Stomach (tissue), 9 donors: ENCODE results near the gene STAT1. TPM values are rescaled to one million over a fixed set of nuclear protein-coding genes. Genes with fewer than 3 reads are reported as not detected.

Source experiments
- DNase-seq, 2 donors: peaks; one replicate each; pipeline versions ENCODE4 v3.0.0 to v3.0.0-alpha.2; 2013 to 2019
- H3K27ac ChIP-seq, 5 donors: fragments of 200-600 bp in 4 of 5; sonication (generic) in 4 of 5; one replicate each; pipeline ENCODE4 v1.5.1; 2013 to 2019; ENCODE audit warnings: mild to moderate bottlenecking in 1 of 5, moderate library complexity in 1 of 5
- H3K27me3 ChIP-seq, 3 donors: fragments of 200-600 bp; sonication (generic); one replicate each; pipeline ENCODE4 v1.5.1; 2017 to 2019; ENCODE audit warnings: mixed run types in 1 of 3
- H3K36me3 ChIP-seq, 4 donors: fragments of 200-600 bp; sonication (generic); 1 replicate in 3 of 4; 2 replicates in 1 of 4; pipeline ENCODE4 v1.5.1; 2016 to 2019
- H3K4me1 ChIP-seq, 4 donors: fragments of 200-600 bp; sonication (generic); one replicate each; pipeline ENCODE4 v1.5.1; 2016 to 2019
- H3K4me3 ChIP-seq, 4 donors: fragments of 200-600 bp; sonication (generic) in 3 of 4; one replicate each; pipeline ENCODE4 v1.5.1; 2016 to 2019; ENCODE audit warnings: mild to moderate bottlenecking in 1 of 4
- H3K9me3 ChIP-seq, 4 donors: fragments of 200-600 bp; sonication (generic); one replicate each; pipeline ENCODE4 v1.5.1; 2016 to 2019
- EP300 ChIP-seq: sonication (generic); formaldehyde crosslinking; IDR thresholded peaks from one replicate; pipeline ENCODE4 v1.6.1; 2017; ENCODE audit warnings: antibody characterized with exemption
- POLR2A ChIP-seq, 4 donors: fragments of 450-650 bp; IDR thresholded peaks; one replicate each; pipeline ENCODE4 v1.6.1; 2016; ENCODE audit warnings: antibody characterized with exemption in 4 of 4, control low read depth in 2 of 4, mild to moderate bottlenecking in 1 of 4, moderate library complexity in 1 of 4
- POLR2AphosphoS5 ChIP-seq, 3 donors: sonication (generic); formaldehyde crosslinking; IDR thresholded peaks; one replicate each; pipeline ENCODE4 v1.6.1; 2016; ENCODE audit warnings: antibody characterized with exemption in 3 of 3
- WGBS, 5 donors: extraction: QIAGEN DNeasy Blood & Tissue Kit in 3 of 5; methylation state at CpG; one replicate each; pipeline versions ENCODE4 v1.1.5 to v1.1.7; 2013 to 2018; 5-methylcytosine and 5-hydroxymethylcytosine counted together
- intact Hi-C: fragments of 100-400 bp; cut with DNase I; formaldehyde crosslinking; loops from one replicate; pipeline ENCODE4 v1.15.1; 2023; ENCODE audit warnings: low total_unique reads
- polyA plus RNA-seq, 3 donors: library from polyadenylated mRNA; stranded (reverse); fragments of 200-250 nt; gene quantifications; one replicate each; pipeline ENCODE4 v1.2.3, GENCODE V29; 2013
- total RNA-seq, 5 donors: library from RNA; depleted of rRNA; stranded (reverse); fragments of >200 nt; gene quantifications; one replicate each; pipeline versions ENCODE4 v1.1.0 to v1.2.3, GENCODE V29; 2014 to 2016
- TF ChIP-seq, protein P1 (sequence below), 7 experiments: fragments of 450-650 bp in 4 of 7; fragments of 200-600 bp in 3 of 7; sonication (generic) in 3 of 7; IDR thresholded peaks; one replicate each; pipeline ENCODE4 v1.5.1; 2016 to 2019; ENCODE audit warnings: antibody characterized with exemption in 7 of 7, control low read depth in 2 of 7, mild to moderate bottlenecking in 1 of 7
- donor health status: healthy with polysubstance abuse.
- donor health status: Bipolar disorder and iron deficiency.
- donor health status: healthy.

The STAT1 gene
- total and polyA plus RNA-seq, 8 donors, result 23.2 to 289 (median 61.7) TPM

DNA sequence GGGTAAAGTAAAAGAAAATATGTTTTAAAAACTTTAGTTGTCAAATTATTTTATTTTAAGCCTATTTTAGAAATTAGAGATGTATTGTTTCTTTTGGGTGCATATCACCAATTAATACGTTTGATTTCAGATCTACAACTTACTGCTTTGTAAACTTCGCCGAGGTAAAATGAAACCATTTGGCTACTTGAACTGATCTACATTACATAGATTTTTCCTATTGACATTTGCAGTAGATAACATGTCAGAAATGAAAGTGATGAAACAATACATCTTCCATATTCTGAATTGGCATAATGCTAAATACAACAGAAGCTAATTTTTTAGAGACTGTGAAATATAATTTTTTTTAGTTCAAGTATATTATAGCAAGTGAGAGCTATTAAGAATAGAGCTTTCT, 93.9 kb downstream of the STAT1 start:
- no peaks in the 10 kb centered on the region for H3K27me3 ChIP-seq
- intact Hi-C loops, result no loop called here
- H3K27ac ChIP-seq, result no peak overlapping the region
- no peaks in the 10 kb centered on the region for H3K9me3 ChIP-seq
- H3K4me3 ChIP-seq, result no peak overlapping the region
- TF ChIP-seq POLR2A (IDR thresholded peaks at IDR 0.05) (no peak), EP300 (no peak), POLR2AphosphoS5 (IDR thresholded peaks at IDR 0.05) (no peak)
- TF ChIP-seq, protein P1, sequence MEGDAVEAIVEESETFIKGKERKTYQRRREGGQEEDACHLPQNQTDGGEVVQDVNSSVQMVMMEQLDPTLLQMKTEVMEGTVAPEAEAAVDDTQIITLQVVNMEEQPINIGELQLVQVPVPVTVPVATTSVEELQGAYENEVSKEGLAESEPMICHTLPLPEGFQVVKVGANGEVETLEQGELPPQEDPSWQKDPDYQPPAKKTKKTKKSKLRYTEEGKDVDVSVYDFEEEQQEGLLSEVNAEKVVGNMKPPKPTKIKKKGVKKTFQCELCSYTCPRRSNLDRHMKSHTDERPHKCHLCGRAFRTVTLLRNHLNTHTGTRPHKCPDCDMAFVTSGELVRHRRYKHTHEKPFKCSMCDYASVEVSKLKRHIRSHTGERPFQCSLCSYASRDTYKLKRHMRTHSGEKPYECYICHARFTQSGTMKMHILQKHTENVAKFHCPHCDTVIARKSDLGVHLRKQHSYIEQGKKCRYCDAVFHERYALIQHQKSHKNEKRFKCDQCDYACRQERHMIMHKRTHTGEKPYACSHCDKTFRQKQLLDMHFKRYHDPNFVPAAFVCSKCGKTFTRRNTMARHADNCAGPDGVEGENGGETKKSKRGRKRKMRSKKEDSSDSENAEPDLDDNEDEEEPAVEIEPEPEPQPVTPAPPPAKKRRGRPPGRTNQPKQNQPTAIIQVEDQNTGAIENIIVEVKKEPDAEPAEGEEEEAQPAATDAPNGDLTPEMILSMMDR (IDR thresholded peaks at IDR 0.05), result no peak
- H3K36me3 ChIP-seq, result peaks cover 9 to 64% (median 56%) of the 10 kb centered on the region in 4 donors
- H3K4me1 ChIP-seq, result peaks cover 0 to 11% (median 0%) of the 10 kb centered on the region in 4 donors
- DNase-seq, result no peak
- WGBS, 5 donors, result 28 to 62% (median 58%) methylated on average over 3 of the region's 3 CpGs

Other genes starting within 250 kb of the STAT1 start
- 100 to 1,000 TPM; 106 to 353 (median 140) TPM for gene GLS, start 133.3 kb downstream of the STAT1 start, total RNA-seq
- 10 to 100 TPM in 2 of 3 donors, 1 to 10 TPM in 1; 9.6 to 13.2 (median 10.8) TPM for gene GLS, start 133.3 kb downstream of the STAT1 start, polyA plus RNA-seq
- gene STAT4, start 136.8 kb upstream of the STAT1 start, total RNA-seq, result 10 to 100 TPM in 1 of 5 donors, 1 to 10 TPM in 3, under 1 TPM in 1; 0.89 to 21.4 (median 6.6) TPM
- gene STAT4, start 136.8 kb upstream of the STAT1 start, polyA plus RNA-seq, result 1 to 10 TPM in 1 of 3 donors, under 1 TPM in 2; 0.75 to 1.5 (median 0.78) TPM
- gene MYO1B, start 231.2 kb upstream of the STAT1 start, total RNA-seq, result 100 to 1,000 TPM in 1 of 5 donors, 10 to 100 TPM in 3, 1 to 10 TPM in 1; 8.8 to 123 (median 25.5) TPM
- gene MYO1B, start 231.2 kb upstream of the STAT1 start, polyA plus RNA-seq, result 10 to 100 TPM in 1 of 3 donors, 1 to 10 TPM in 2; 6.1 to 11.0 (median 7.5) TPM